ENCODE results near the gene EOGT. TPM values are rescaled to one million over a fixed set of nuclear protein-coding genes. Genes with fewer than 3 reads are reported as not detected.

EOGT gene
- total RNA-seq, 4 donors from 2014 or later, result 26.1 to 47.9 (median 37.6) TPM

DNA sequence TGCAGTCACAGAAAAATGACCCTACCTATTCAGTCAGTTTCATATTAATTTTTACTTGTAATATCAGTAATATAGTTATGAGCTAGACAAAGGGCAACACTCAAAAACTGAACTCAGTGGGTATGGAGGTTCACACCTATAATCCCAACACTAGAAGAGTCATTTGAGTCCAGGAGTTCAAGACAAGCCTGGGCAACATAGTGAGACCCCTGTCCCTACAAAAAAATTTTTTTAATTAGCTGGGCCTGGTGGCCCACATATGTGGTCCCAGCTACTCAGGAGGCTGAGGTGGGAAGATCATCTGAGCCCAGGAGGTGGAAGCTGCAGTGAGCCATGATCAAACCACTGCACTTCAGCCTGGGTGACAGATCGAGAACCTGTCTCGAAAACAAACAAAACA lies 35.5 kb upstream of the EOGT start:
- DNase-seq (ENCODE audit: low spot score) (no peak), ATAC-seq (ENCODE audit: low FRiP score) (no peak)
- TF ChIP-seq, protein P1, sequence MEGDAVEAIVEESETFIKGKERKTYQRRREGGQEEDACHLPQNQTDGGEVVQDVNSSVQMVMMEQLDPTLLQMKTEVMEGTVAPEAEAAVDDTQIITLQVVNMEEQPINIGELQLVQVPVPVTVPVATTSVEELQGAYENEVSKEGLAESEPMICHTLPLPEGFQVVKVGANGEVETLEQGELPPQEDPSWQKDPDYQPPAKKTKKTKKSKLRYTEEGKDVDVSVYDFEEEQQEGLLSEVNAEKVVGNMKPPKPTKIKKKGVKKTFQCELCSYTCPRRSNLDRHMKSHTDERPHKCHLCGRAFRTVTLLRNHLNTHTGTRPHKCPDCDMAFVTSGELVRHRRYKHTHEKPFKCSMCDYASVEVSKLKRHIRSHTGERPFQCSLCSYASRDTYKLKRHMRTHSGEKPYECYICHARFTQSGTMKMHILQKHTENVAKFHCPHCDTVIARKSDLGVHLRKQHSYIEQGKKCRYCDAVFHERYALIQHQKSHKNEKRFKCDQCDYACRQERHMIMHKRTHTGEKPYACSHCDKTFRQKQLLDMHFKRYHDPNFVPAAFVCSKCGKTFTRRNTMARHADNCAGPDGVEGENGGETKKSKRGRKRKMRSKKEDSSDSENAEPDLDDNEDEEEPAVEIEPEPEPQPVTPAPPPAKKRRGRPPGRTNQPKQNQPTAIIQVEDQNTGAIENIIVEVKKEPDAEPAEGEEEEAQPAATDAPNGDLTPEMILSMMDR (IDR thresholded peaks at IDR 0.05), result no peak

DNA sequence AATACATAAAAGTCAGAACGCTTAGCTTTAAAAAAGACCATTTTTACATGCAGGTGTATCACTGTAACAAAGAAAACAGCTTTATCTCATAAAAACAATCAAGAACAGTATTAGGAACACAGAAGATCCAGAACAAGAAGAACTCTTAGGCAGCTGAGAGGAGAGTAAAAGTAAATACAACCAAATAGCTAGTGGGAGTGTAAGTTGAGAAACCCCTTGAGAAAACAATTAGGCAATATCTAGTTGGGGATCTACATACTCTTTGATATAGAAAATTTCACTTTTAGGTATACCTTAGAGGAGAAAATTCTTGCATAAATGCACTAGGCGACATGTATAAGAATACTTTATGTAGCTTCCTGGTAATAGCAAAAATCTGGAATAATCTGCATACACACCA lies 31.1 kb upstream of the EOGT start:
- TF ChIP-seq, protein P1 (IDR thresholded peaks at IDR 0.05), result no peak
- no peak for DNase-seq (ENCODE audit: low spot score)
- ATAC-seq (ENCODE audit: low FRiP score), result no peak

DNA sequence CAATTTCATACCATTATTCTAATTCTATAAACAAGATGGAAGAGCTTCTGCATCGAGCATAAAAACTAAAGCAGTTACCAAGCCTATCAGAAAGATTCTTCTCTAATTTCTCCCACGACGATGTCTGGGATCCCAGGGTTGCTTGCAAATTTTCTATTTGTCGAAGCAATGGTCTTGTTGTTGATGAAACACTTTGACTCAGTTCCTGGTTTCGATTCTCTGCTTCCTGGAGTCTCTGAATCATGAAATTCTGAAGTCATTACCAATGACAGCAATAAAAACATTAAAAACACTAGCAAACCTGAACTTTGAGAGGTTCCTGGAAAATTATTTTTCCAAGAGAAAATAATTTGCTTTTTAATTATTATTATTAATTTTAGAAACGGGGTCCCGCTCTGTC lies 20.0 kb upstream of the EOGT start:
- DNase-seq (ENCODE audit: low spot score) (no peak), ATAC-seq (ENCODE audit: low FRiP score) (no peak)
- TF ChIP-seq, protein P1 (IDR thresholded peaks at IDR 0.05), result no peak

DNA sequence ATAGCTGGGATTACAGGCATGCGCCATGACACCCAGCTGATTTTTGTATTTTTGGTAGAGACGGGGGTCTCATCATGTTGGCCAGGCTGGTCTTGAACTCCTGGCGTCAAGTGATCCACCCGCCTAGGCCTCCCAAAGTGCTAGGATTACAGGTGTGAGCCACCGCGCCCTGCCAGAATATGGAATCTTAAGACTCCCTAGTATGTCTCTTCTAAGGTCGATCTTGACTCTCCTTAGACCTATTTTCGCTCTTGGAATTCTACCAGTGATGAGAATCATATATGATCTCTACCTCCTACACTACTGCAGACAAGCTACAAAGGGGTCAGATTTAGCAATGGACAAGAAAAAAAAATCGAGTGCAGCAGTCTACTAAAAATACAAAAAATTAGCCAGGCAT lies 19.3 kb upstream of the EOGT start:
- TF ChIP-seq, protein P1 (IDR thresholded peaks at IDR 0.05), result no peak
- no peak for DNase-seq (ENCODE audit: low spot score)
- ATAC-seq (ENCODE audit: low FRiP score), result no peak

DNA sequence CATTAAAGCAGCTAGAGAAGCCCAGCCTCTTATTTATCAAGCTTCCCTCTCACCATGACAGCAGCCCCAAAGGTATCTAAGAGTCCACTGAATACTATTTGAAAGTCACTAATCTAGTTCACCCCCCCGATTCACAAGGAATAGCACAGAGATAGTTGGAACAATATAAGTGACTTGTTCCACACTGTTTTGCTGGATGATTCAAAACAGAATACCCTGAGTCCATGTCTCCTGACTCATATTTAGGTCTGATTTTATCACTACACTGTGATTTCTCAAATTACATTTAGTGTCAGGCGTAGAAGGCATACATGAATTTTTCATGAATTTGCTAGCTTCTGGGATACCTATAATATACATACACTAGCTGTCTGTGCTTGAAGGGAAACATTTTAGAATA lies 18.7 kb upstream of the EOGT start:
- DNase-seq (ENCODE audit: low spot score), result no peak
- no peak for ATAC-seq (ENCODE audit: low FRiP score)
- TF ChIP-seq, protein P1 (IDR thresholded peaks at IDR 0.05), result no peak

DNA sequence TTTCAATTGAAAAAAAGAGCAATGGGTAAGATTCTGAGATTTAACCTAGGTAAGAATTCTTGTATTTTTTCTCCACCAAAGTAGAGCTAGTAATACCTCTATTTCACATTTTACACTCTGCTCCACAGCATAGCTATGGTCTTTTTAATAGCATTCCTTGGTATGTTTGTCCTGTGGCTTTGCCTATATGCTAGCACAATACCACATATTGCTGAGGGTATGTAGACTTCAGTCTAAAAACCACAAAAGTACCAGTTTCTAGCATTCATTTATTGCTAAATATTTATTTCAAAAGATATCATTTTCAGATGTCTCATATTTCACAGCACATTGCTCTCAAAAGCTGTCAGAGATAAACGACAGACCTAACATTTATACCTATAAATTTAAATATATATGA lies 18.2 kb upstream of the EOGT start:
- ATAC-seq (ENCODE audit: low FRiP score) (no peak), DNase-seq (ENCODE audit: low spot score) (no peak)

DNA sequence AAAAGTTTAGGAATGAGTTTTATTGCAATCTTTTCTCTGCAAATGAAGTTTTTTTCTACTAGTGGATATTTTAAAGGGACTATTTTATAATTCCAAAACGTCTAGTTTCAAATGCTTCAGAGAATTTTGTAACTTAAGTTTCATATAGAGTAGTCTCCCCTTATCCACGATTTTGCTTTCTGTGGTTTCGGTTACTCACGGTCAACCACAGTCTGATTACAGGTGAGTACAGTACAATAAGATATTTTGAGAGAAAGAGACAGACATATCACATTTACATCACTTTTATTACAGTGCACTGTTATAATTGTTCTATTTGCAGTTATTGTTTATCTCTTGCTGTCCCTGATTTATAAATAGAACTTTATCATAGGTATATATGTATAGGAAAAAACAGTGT lies 7.4 kb upstream of the EOGT start:
- TF ChIP-seq, protein P1 (IDR thresholded peaks at IDR 0.05), result no peak
- no peak for ATAC-seq (ENCODE audit: low FRiP score)
- DNase-seq (ENCODE audit: low spot score), result no peak

More for the DNA sequence above, 18.2 kb upstream of the EOGT start:
- TF ChIP-seq, protein P1 (IDR thresholded peaks at IDR 0.05), result no peak
